A673 (cell line): ENCODE data around the gene GSG1L2. TPM values are rescaled to one million over a fixed set of nuclear protein-coding genes. Genes with fewer than 3 reads are reported as not detected.

Experiments used
- BruUV-seq: library from RNA; stranded (reverse); fragments of 400-500 nt; replicated peaks from 2 replicates; lab custom pipeline; 2021; lab: Mats Ljungman, UMichigan
- CTCF ChIA-PET: fragments of 300-600 bp; sonication (Branson Sonifier 250); formaldehyde crosslinking; loops from one replicate; lab custom pipeline; 2022; ENCODE audit warnings: antibody characterized with exemption; lab: Charles Lee
- POLR2A ChIA-PET: fragments of 300-600 bp; sonication (Branson Sonifier 250); formaldehyde crosslinking; loops from one replicate; lab custom pipeline; 2022; ENCODE audit warnings: antibody characterized with exemption; ENCODE audit not compliant: low non-redundant PET; lab: Charles Lee
- DNase-seq: peaks from one replicate; pipeline ENCODE4 v3.0.0-alpha.2; 2015; ENCODE audit warnings: low spot score
- H3K27ac ChIP-seq: fragments of 200-600 bp; sonication (generic); 2 replicates; pipeline ENCODE4 v1.5.1; 2016; ENCODE audit warnings: mixed run types, low read depth, mild to moderate bottlenecking, mixed read lengths, antibody characterized with exemption, low read length; ENCODE audit not compliant: poor library complexity, severe bottlenecking
- H3K27me3 ChIP-seq: fragments of 200-600 bp; sonication (generic); replicated peaks from 2 replicates; pipeline ENCODE4 v1.6.1; 2017; ENCODE audit warnings: mixed run types, low read depth, mild to moderate bottlenecking, mixed read lengths, antibody characterized with exemption, low read length; ENCODE audit not compliant: insufficient read depth, poor library complexity
- H3K36me3 ChIP-seq: fragments of 200-600 bp; sonication (generic); 2 replicates; pipeline ENCODE4 v1.6.1; 2016; ENCODE audit warnings: mixed run types, mild to moderate bottlenecking, mixed read lengths, antibody characterized with exemption, low read length; ENCODE audit not compliant: insufficient read depth, poor library complexity, severe bottlenecking
- H3K4me1 ChIP-seq: fragments of 200-600 bp; sonication (generic); 2 replicates; pipeline ENCODE4 v1.6.1; 2017; ENCODE audit warnings: mixed run types, mild to moderate bottlenecking, mixed read lengths, antibody characterized with exemption, low read length; ENCODE audit not compliant: insufficient read depth, poor library complexity, severe bottlenecking
- H3K4me3 ChIP-seq: fragments of 200-600 bp; sonication (generic); 2 replicates; pipeline ENCODE4 v1.5.1; 2016; ENCODE audit warnings: low read depth, mixed run types, mild to moderate bottlenecking, mixed read lengths, low read length; ENCODE audit not compliant: poor library complexity, severe bottlenecking
- H3K9me3 ChIP-seq: fragments of 200-600 bp; sonication (generic); 2 replicates; pipeline ENCODE4 v1.6.1; 2016; ENCODE audit warnings: mixed run types, low read depth, mild to moderate bottlenecking, mixed read lengths, antibody characterized with exemption, low read length; ENCODE audit not compliant: poor library complexity, severe bottlenecking
- CTCF ChIP-seq: fragments of 300-800, 200-600 bp; sonication (generic); conservative IDR thresholded peaks from 2 replicates; pipeline ENCODE4 v1.5.1; 2017; ENCODE audit warnings: low read depth, mild to moderate bottlenecking, antibody characterized with exemption, low read length, moderate library complexity, mixed read lengths
- EZH2 ChIP-seq: fragments of 200-600 bp; sonication (generic); IDR thresholded peaks from 2 replicates; pipeline ENCODE4 v1.6.1; 2017; ENCODE audit warnings: borderline replicate concordance, low read depth, mild to moderate bottlenecking, mixed read lengths, antibody characterized with exemption, low read length; ENCODE audit not compliant: poor library complexity, severe bottlenecking
- intact Hi-C: fragments of 100-400 bp; cut with micrococcal nuclease; formaldehyde crosslinking; loops from one replicate; pipeline ENCODE4 v1.10.0; 2022; ENCODE audit not compliant: unreplicated experiment
- total RNA-seq: library from RNA; stranded (reverse); gene quantifications from 2 replicates; pipeline ENCODE4 v1.2.3, GENCODE V29; 2021

The GSG1L2 gene
- total RNA-seq, 1 experiment from 2014 or later: not detected

GRCh38 chr17:9859781-9860180, 37.9 kb upstream of the GSG1L2 start:
- ChIA-PET POLR2A (no interaction called here), CTCF (no interaction called here)
- Histone ChIP-seq H3K4me1 (no peaks in the 10 kb centered on the region), H3K27me3 (peaks cover 4% of the 10 kb centered on the region), H3K4me3 (no peak overlapping the region), H3K9me3 (no peaks in the 10 kb centered on the region), H3K36me3 (no peaks in the 10 kb centered on the region), H3K27ac (no peak overlapping the region)
- TF ChIP-seq EZH2 (no peak), CTCF (no peak)
- no peak for DNase-seq
- intact Hi-C loops: no loop called here
- no TSS peak for BruUV-seq

- Histone ChIP-seq H3K27me3 (peaks cover under 1% of the 10 kb centered on the region), H3K4me3 (no peak overlapping the region), H3K36me3 (no peaks in the 10 kb centered on the region), H3K27ac (no peak overlapping the region), H3K9me3 (no peaks in the 10 kb centered on the region), H3K4me1 (no peaks in the 10 kb centered on the region)
- CTCF ChIA-PET: no interaction called here
- no peak for TF ChIP-seq EZH2
- TF ChIP-seq CTCF: no peak
- POLR2A ChIA-PET: no interaction called here
- DNase-seq: no peak
- intact Hi-C loops: no loop called here
- no TSS peak for BruUV-seq
These were observed 33.2 kb upstream of the GSG1L2 start for GRCh38 chr17:9855036-9855435.

GRCh38 chr17:9854255-9854654, 32.4 kb upstream of the GSG1L2 start:
- TF ChIP-seq CTCF (no peak), EZH2 (no peak)
- Histone ChIP-seq H3K4me3 (no peak overlapping the region), H3K27ac (no peak overlapping the region), H3K4me1 (no peaks in the 10 kb centered on the region), H3K36me3 (no peaks in the 10 kb centered on the region), H3K9me3 (no peaks in the 10 kb centered on the region), H3K27me3 (peaks cover 4% of the 10 kb centered on the region)
- ChIA-PET POLR2A (no interaction called here), CTCF (no interaction called here)
- no peak for DNase-seq
- intact Hi-C loops: no loop called here
- BruUV-seq: no TSS peak
